Stimulated activated CD4-positive, alpha-beta T cell treated with anti-CD3 and anti-CD28 coated beads, Interleukin-1b, Interleukin-23, amount 100 ng/mL, for 24 hours (primary cell): ENCODE data around the gene THSD7B.
"Not testable (repeated sequence)": the region's sequence is repeated elsewhere in the genome, so short reads cannot be mapped to it uniquely, and the experiment has no call there.

Experiments used
- DNase-seq, 4 experiments: peaks; one replicate each; pipeline ENCODE4 v3.0.0-alpha.2; 2020; ENCODE audit warnings: low read depth in 4 of 4, low spot score in 1 of 4

THSD7B gene

GRCh38 chr2:137031731-137032130 is 266.4 kb downstream of the THSD7B start:
- DNase-seq: no peak

DNA sequence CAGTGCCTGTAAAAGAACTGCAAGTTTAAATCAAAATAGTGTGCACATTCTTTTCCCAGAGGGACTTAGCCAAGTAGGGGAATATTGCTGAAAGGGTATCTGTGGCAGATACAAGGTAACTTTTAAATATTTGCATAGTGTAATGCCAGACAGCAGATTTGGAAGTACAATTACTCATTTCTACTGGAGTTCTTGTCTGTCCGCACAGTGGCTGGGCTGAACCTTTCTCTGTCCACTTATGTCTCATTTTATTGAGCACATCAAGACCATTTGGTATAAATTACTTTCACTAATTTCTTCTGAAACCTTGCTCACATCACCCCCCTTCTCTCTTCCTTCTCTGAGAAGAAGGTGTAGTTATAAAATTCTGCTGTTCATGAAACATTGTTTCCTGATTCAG is 271.3 kb downstream of the THSD7B start:
- no peak for DNase-seq

DNA sequence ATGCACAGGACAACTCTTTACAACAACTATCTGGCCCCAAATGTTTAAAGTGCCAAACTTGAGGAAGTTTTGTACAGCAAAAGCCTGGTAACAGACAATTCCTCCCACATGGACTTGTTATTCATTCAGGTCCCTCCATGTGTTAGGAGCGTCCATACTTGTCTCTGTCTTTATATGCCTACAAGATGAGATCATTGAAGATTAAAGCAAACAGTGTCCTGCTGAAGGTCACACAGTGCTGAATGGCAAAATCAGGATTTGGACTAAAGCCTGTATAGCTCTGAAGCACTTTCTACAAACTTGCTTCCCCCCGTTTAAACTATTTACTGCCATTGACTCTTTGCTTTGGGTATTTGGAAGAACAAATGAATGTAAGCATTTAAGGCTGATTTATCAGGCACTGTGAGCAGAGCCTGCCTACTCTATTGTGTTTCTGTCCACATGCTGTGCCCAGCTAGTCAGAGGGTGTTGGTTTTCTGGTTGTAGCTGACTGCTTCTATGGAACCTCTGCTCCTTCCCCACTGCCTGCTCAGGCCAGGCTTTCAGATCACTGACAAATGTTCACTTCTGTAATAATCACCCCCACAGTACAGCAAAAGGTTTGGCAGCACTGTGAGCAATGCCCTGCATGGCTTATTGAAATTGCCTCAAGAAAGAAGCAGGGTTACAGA is 274.3 kb downstream of the THSD7B start:
- DNase-seq: no peak

DNA sequence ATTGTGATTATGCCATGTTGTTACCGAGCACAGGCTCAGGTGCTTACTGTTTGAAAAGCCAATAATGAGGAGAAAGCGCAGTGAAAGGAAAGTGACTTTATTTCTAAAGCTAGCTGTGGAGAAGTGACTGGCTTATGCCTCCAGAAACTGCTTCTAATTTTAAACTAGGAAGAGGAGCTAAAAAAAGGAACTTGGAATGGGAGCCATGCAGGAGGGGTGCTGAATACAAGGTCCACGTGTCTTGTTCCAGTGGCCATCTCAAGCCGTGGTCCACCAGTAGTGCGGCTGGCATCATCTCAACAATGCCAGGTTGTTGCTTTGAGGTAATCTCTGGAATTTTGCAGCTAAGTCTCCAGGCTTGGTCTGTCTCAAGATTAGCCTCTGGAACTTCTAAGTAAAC is 282.0 kb downstream of the THSD7B start:
- DNase-seq: no peak

GRCh38 chr2:137048455-137048854 is 283.1 kb downstream of the THSD7B start:
- no peak for DNase-seq

GRCh38 chr2:137049518-137049917 is 284.2 kb downstream of the THSD7B start:
- no peak for DNase-seq

DNA sequence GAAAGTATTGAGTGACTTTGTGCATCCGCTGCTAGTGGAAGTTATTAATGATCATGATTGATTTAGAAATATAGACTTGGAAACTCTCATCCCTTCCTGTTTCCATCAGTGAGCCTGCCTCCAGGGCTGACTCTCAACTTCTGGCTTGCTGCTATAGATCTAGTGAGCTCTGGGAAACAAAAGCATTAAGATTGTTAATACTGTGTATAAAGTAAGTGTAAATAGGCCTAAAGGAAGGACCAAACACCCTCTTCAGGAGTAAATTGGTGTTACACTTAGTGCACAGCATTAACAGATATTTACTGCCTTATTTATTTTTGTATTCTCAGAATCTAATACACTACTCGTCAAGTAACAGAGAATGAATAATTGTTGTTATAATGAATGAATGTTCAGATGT is 285.6 kb downstream of the THSD7B start:
- no peak for DNase-seq

DNA sequence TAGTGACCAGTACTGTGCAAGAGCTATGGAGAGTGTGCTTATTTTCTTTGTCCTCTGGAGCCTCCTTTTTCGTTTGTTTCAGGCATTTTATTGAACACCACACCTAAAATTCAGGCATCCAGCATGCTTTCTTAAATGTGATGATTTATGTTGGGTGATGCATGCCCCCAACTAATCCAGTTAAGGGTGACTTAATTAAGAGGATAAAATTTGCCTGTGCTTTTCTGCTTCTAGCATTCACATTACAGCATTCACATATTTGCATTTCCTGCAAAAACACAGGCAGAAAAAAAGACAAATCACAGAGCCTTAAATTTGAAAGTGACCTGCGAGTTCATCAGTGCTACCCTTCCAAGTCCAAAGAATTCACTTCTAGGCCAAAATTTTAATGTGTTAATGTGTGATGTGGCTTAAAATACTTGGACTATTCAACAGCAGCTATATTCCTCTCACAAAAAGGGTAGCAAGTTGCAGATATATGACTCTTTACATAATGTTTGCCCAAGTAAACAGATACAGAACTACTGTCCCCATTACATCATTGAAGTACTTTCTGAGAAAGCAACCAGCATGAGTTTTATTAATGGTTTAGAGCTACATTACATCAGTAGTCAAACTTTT is 286.5 kb downstream of the THSD7B start:
- no peak for DNase-seq

GRCh38 chr2:137056704-137057103 is 291.4 kb downstream of the THSD7B start:
- no peak for DNase-seq

DNA sequence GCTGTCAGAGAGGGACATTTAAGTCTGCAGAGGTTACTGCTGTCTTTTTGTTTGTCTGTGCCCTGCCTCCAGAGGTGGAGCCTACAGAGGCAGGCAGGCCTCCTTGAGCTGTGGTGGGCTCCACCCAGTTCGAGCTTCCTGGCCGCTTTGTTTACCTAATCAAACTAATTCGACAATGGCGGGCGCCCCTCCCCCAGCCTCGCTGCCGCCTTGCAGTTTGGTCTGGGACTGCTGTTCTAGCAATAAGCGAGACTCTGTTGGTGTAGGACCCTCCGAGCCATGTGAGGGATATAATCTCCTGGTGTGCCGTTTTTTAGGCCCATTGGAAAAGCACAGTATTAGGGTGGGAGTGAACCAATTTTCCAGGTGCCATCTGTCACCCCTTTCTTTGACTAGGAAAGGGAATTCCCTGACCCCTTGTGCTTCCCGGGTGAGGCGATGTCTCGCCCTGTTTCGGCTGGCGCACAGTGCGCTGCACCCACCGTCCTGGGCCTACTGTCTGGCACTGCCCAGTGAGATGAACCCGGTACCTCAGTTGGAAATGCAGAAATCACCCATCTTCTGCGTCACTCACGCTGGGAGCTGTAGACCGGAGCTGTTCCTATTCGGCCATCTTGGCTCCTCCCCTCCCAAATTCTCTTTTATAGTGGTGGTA is 310.9 kb downstream of the THSD7B start:
- DNase-seq: not testable (repeated sequence)

DNA sequence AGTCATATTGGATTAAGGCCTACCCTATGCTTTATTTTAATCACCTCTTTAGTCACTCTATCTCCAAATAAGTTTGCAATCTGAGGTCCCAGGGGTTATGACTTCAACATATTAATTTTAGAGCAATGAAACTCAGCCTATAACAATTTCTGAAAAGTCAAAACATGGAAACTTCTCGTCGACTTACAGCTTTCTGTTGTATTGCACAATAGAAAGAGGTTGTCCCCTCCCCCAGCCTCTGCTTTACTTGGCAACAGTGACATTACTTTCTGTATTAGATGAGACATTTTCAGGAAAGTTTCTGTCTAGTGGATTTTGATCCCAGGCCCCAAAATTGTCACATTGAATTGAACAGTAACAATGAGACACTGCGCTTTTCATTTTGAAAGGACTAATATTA is 326.4 kb downstream of the THSD7B start:
- DNase-seq: no peak

DNA sequence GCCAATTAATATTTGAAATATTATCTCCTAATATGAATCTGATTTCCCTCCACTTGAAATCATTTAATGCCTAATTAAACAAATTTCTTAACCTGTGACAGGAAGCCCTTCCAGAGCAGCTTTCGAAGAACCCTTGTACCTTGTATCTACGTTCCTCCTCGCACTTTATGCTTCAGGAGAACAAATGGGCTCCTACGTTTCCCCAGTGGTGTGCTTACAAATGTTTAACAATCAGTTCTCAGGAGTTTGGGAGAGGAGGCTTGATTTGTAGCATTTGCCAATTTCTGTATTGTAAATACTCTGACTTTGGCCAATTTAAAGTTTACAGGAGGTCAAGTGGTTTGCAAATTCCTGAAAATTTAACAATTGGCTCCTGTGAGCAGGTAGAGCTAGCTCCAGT is 327.8 kb downstream of the THSD7B start:
- no peak for DNase-seq

GRCh38 chr2:137096187-137096586 is 330.8 kb downstream of the THSD7B start:
- DNase-seq: no peak

GRCh38 chr2:137096693-137097092 is 331.3 kb downstream of the THSD7B start:
- no peak for DNase-seq

DNA sequence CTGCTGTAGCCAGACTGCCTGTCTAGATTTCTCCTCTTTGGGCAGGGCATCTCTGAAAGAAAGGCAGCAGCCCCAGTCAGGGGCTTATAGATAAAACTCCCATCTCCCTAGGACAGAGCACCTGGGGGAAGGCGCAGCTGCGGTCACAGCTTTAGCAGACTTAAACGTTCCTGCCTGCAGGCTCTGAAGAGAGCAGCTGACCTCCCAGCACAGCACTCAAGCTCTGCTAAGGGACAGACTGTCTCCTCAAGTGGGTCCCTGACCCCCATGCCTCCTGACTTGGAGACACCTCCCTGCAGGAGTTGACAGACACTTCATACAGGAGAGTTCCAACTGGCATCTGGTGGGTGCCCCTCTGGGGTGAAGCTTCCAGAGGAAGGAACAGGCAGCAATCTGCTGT is 336.5 kb downstream of the THSD7B start:
- DNase-seq: not testable (repeated sequence)

GRCh38 chr2:137107904-137108303 is 342.6 kb downstream of the THSD7B start:
- no peak for DNase-seq

DNA sequence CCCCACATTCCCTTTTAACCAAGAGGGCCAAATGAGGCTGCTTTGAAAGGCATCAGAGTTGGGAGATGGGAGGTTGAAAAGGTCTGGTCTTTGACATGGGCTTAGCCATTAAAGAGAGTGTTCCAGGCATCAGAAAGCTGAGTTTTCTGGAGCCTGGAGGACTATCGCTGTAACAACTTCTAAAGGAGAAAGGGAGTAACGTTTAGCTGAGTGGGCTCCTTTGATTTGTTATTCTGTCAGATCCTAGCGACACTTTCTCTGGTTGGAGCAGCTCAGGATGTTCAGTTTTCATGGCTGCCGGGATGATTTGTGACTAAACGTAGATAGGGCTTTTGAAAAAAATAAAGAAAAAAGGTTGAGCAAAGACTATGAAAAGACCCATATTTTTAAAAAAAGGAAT is 346.6 kb downstream of the THSD7B start:
- no peak for DNase-seq

DNA sequence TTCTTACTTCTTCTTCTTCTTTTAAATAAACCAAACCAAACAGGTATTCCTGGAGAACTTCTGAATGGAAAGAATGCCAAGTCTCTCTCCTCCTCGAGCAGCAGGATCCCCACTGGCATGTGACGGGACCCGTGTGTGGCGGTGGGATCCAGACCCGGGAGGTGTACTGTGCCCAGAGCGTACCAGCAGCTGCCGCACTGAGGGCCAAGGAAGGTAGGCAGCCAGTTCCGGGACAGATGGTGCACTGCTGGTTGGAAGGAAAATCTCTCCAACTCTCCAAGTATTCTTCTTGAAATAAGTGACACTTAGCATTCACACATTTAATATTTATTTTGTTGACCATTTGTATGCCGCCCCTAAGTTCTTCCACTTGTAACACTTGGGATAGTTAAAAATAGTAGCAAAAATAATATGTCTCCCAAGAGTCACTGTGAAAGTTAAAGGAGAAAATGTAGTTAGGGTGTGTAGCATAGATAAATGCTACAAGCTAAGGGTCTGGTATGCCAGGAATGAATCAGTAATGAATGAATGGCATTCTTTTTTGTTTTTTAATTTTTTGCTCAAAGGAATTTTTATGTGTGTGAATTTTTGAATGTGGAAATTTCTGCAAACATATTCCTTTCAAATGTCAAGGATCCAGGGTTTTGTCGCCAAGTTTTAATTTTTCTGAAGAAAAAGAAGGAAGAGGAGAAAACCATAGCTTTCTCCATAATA is 349.9 kb downstream of the THSD7B start:
- no peak for DNase-seq

DNA sequence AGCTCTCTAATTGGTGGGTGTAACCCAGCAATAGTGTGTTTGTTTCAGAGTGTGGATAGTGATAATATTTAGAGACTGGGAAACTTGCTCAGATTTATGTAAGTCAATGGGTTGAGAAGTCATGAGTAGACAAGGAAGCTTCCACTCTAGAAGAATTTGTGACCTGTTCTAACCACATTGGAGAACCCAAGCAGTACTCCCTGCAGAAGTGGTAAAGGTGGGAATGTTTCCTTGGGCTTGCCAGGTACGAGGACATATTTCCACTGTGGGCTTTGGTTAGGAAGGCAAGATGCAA is 350.4 kb downstream of the THSD7B start:
- no peak for DNase-seq

DNA sequence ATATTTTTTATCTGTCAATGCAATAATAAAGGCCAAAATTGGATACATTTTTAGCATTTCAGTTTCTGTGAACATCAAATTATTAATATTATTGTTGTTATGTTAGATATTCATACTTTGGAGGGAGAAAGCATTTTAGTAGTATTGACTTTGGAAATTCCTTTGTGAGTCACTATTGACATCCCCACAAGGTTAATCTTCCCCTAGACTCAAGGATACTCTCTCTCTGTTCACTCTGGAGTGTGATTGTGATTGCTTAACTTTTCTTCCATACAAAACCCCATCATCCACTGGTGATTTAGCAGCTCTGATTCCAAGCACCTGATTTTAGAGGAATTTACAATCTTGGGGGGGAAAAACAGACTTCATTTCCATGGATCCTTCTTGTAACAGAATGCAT is 352.0 kb downstream of the THSD7B start:
- no peak for DNase-seq

- DNase-seq: no peak
These were observed 352.8 kb downstream of the THSD7B start for GRCh38 chr2:137118140-137118539.

- no peak for DNase-seq
These were observed 357.9 kb downstream of the THSD7B start for GRCh38 chr2:137123226-137123625.
